Adrenal gland (tissue), 12 donors: Measurements from ENCODE around the gene CFAP298. TPM values are rescaled to one million over a fixed set of nuclear protein-coding genes. Genes with fewer than 3 reads are reported as not detected.

Experiments
- DNase-seq, 7 donors: peaks; one replicate each; pipeline ENCODE4 v3.0.0-alpha.2; 2019 to 2020
- H3K27ac ChIP-seq, 5 donors: fragments of 200-600 bp; sonication (generic) in 4 of 5; 1 replicate in 3 of 5; 2 replicates in 2 of 5; pipeline versions ENCODE4 v1.5.1 to v1.8.0; 2016 to 2020; ENCODE audit warnings: mild to moderate bottlenecking in 1 of 5
- H3K27me3 ChIP-seq: fragments of 200-600 bp; 2 replicates; pipeline ENCODE4 v1.8.0; 2021
- H3K36me3 ChIP-seq, 2 donors: fragments of 200-600 bp; replicated peaks in 1 of 2; 1 replicate in 1 of 2; 2 replicates in 1 of 2; pipeline versions ENCODE4 v1.5.1 to v1.8.0; 2018 to 2022
- H3K4me1 ChIP-seq, 2 donors: fragments of 200-600 bp; replicated peaks in 1 of 2; 1 replicate in 1 of 2; 2 replicates in 1 of 2; pipeline versions ENCODE4 v1.5.1 to v1.8.0; 2018 to 2021
- H3K4me3 ChIP-seq, 4 donors: fragments of 200-600 bp; sonication (generic) in 3 of 4; one replicate each; pipeline ENCODE4 v1.5.1; 2016 to 2018
- H3K9me3 ChIP-seq, 3 donors: fragments of 200-600 bp; sonication (generic) in 1 of 3; replicated peaks in 1 of 3; 1 replicate in 2 of 3; 2 replicates in 1 of 3; pipeline versions ENCODE4 v1.5.1 to v1.8.0; 2016 to 2021
- CTCF ChIP-seq, 6 experiments: fragments of 450-650 bp in 4 of 6; fragments of 200-600 bp in 2 of 6; sonication (generic) in 1 of 6; IDR thresholded peaks; 1 replicate in 5 of 6; 2 replicates in 1 of 6; pipeline versions ENCODE4 v1.5.1 to v1.8.0; 2016 to 2021; ENCODE audit warnings: antibody characterized with exemption in 6 of 6, mild to moderate bottlenecking in 2 of 6, moderate library complexity in 1 of 6
- POLR2A ChIP-seq, 2 donors: fragments of 450-650 bp; IDR thresholded peaks; one replicate each; pipeline ENCODE4 v1.6.1; 2017; ENCODE audit warnings: antibody characterized with exemption in 2 of 2, mild to moderate bottlenecking in 2 of 2, moderate library complexity in 1 of 2
- WGBS, 4 donors: extraction: QIAGEN DNeasy Blood & Tissue Kit in 2 of 4; methylation state at CpG; one replicate each; pipeline versions ENCODE4 v1.1.5 to v1.1.7; 2013 to 2017; 5-methylcytosine and 5-hydroxymethylcytosine counted together
- intact Hi-C, 2 donors: fragments of 100-400 bp; cut with DNase I; formaldehyde crosslinking; loops; one replicate each; pipeline versions ENCODE4 v1.14.1 to v1.15.0; 2022 to 2023
- polyA plus RNA-seq, 3 donors: library from polyadenylated mRNA; stranded (reverse); fragments of 200-250 nt in 2 of 3; fragments of 350-450 nt in 1 of 3; fragmentation: Illumina TruSeq in 1 of 3; extraction: RNeasy Lipid Tissue Mini Kit (QIAGEN cat#74804) in 1 of 3; gene quantifications; one replicate each; pipeline ENCODE4 v1.2.3, GENCODE V29; 2013 to 2014
- total RNA-seq, 9 donors: library from RNA; depleted of rRNA in 4 of 9; stranded (reverse); fragments of >200 nt in 4 of 9; fragments of 120-200 nt in 1 of 9; fragmentation: NEBNext Ultra II Directional in 1 of 9; extraction: Animal tissue kit (Norgen Biotek cat#: 25700) in 1 of 9; gene quantifications; one replicate each; pipeline versions ENCODE4 v1.1.0 to v1.2.4, GENCODE V29; 2013 to 2023
- donor health status: healthy with polysubstance abuse.
- donor health status: Bipolar disorder and iron deficiency.
- donor health status: DM: yes; HTN: yes; CAD: no.
- donor health status: DM: no; HTN: no; CAD: no.
- donor health status: DM: no; HTN: no; CAD: no.
- donor health status: DM: yes; HTN: yes; CAD: no.

Gene CFAP298
- total and polyA plus RNA-seq, 12 donors, result 20.3 to 101 (median 36.8) TPM

- no peaks in the 10 kb centered on the region for H3K9me3 ChIP-seq
- WGBS, 4 donors, result 83 to 95% (median 91%) methylated on average over 2 of the region's 2 CpGs
- H3K4me1 ChIP-seq, result no peaks in the 10 kb centered on the region
- intact Hi-C loops, result loop anchor here in 1 of 2 donors (10.0 kb wide), 1 partner anchor 171 kb away; no protein-coding TSS in a partner anchor
- DNase-seq, result peak in 1 of 7 donors; percentile 7
- peaks cover 0 to 17% of the 10 kb centered on the region in 2 donors for H3K36me3 ChIP-seq
- H3K4me3 ChIP-seq, result no peak overlapping the region
- TF ChIP-seq CTCF (IDR thresholded peaks at IDR 0.05) (peak; percentile 23 to 55 (median 48)), POLR2A (IDR thresholded peaks at IDR 0.05) (no peak)
- H3K27me3 ChIP-seq, result no peaks in the 10 kb centered on the region
- H3K27ac ChIP-seq, result no peak overlapping the region
Observed at GRCh38 chr21:32653326-32653901, 41.2 kb upstream of the CFAP298 start.

- no peak for TF ChIP-seq POLR2A (IDR thresholded peaks at IDR 0.05)
- TF ChIP-seq CTCF (IDR thresholded peaks at IDR 0.05), result no peak
- Histone ChIP-seq H3K27ac (no peak overlapping the region), H3K4me1 (no peaks in the 10 kb centered on the region), H3K9me3 (no peaks in the 10 kb centered on the region), H3K27me3 (no peaks in the 10 kb centered on the region), H3K36me3 (peaks cover 0 to 24% of the 10 kb centered on the region in 2 donors), H3K4me3 (no peak overlapping the region)
- no peak for DNase-seq
- intact Hi-C loops, result no loop called here
Observed at GRCh38 chr21:32648165-32648564, 36.0 kb upstream of the CFAP298 start.

GRCh38 chr21:32645261-32646182, 33.3 kb upstream of the CFAP298 start:
- DNase-seq, result no peak
- TF ChIP-seq CTCF (IDR thresholded peaks at IDR 0.05) (no peak), POLR2A (IDR thresholded peaks at IDR 0.05) (no peak)
- no peak overlapping the region for H3K4me3 ChIP-seq
- H3K9me3 ChIP-seq, result no peaks in the 10 kb centered on the region
- intact Hi-C loops, result no loop called here
- no peak overlapping the region for H3K27ac ChIP-seq
- no peaks in the 10 kb centered on the region for H3K4me1 ChIP-seq
- no peaks in the 10 kb centered on the region for H3K27me3 ChIP-seq
- 81 to 86% (median 83%) methylated on average over 19 of the region's 19 CpGs for WGBS, 4 donors
- H3K36me3 ChIP-seq, result peaks cover 0 to 38% of the 10 kb centered on the region in 2 donors
